Body of pancreas (tissue), 4 donors: ENCODE data around the gene MAGEF1.

Experiments used
- POLR2A ChIP-seq, 3 donors: fragments of 450-650 bp; IDR thresholded peaks; one replicate each; pipeline ENCODE4 v1.6.1; 2016; ENCODE audit warnings: antibody characterized with exemption in 3 of 3, mild to moderate bottlenecking in 2 of 3
- TF ChIP-seq, protein P1 (sequence below), 7 experiments: fragments of 450-650 bp in 4 of 7; fragments of 200-600 bp in 3 of 7; sonication (generic) in 3 of 7; IDR thresholded peaks; one replicate each; pipeline ENCODE4 v1.5.1; 2016 to 2019; ENCODE audit warnings: antibody characterized with exemption in 7 of 7

DNA sequence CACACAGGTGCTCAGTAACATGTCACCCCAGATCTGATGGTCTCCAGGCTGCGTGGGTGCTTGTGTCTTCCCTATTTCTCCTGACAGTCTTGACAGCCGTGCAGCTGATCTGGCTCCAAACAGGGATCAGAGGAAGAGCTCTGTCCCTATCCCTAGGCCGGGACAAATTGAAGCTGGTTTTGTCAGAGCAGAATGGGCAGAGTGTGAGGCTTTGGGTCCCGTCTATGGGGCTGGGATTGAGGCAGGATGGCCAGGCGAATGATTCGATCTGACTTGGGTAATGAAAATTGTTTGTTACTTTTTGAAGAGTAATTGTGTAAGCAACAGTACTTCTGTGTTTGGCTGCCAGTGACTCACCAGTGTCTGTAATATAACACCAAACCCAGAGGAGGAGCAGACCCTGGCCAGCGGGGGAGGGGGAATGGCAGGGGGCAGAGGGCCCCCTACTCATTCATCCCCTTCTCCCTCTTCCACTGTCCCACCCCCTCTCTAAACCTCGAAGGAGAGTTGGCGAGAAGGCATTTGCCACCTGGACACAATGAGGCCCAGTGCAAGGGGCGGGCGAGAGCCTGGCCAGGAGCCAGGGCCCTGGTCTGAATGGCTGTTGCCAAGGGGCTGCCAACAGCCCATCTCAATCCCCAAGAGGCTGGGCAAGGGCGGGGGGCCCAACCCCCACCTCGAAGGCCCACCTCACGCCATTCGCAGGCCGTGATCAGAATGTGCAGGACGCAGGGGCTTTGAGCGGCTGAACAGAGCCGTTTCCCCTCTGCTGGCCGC lies 4.9 kb upstream of the MAGEF1 start:
- TF ChIP-seq, protein P1, sequence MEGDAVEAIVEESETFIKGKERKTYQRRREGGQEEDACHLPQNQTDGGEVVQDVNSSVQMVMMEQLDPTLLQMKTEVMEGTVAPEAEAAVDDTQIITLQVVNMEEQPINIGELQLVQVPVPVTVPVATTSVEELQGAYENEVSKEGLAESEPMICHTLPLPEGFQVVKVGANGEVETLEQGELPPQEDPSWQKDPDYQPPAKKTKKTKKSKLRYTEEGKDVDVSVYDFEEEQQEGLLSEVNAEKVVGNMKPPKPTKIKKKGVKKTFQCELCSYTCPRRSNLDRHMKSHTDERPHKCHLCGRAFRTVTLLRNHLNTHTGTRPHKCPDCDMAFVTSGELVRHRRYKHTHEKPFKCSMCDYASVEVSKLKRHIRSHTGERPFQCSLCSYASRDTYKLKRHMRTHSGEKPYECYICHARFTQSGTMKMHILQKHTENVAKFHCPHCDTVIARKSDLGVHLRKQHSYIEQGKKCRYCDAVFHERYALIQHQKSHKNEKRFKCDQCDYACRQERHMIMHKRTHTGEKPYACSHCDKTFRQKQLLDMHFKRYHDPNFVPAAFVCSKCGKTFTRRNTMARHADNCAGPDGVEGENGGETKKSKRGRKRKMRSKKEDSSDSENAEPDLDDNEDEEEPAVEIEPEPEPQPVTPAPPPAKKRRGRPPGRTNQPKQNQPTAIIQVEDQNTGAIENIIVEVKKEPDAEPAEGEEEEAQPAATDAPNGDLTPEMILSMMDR (IDR thresholded peaks at IDR 0.05), result no peak
- TF ChIP-seq POLR2A (IDR thresholded peaks at IDR 0.05), result no peak
